Placental pericyte (primary cell): ENCODE data around the gene CLEC1A. TPM values are rescaled to one million over a fixed set of nuclear protein-coding genes. Genes with fewer than 3 reads are reported as not detected.

Experiments used
- total RNA-seq: library from RNA; depleted of rRNA; stranded (reverse); fragments of >200 nt; gene quantifications from 2 replicates; pipeline ENCODE4 v1.2.3, GENCODE V29; 2012

CLEC1A gene, protein sequence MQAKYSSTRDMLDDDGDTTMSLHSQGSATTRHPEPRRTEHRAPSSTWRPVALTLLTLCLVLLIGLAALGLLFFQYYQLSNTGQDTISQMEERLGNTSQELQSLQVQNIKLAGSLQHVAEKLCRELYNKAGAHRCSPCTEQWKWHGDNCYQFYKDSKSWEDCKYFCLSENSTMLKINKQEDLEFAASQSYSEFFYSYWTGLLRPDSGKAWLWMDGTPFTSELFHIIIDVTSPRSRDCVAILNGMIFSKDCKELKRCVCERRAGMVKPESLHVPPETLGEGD
- total RNA-seq = not detected in 2 replicates

GRCh38 chr12:10098791-10099190 is at the start of gene CLEC1A:
CLEC1A (minus strand) TSS chr12:10098985; CDS start chr12:10098922, 63 bp downstream.

DNA sequence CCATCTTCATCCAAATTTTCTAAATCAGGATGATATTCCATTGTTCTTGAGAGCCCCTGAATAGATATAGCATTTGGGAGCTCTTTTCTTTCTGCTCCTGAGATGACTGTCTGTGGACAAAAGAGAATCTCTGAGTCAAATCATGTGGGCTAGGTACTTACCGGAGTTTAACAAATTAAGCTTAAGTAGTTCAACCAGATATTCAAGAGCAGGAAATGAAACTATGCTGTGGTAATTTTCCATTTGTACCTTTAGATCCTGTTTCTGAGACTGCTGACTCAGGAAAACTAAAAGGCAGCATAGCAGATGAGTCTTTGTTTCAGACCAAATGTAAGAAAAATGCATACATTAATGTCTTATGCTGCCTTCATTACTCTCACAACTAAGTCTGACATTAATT is 31.3 kb upstream of the CLEC1A start, which contains the start of gene CLEC7A:
TSS of gene CLEC7A (minus strand) at position 158 of the 400 bp plus-strand sequence. CDS start at position 41, 117 bp downstream.

DNA sequence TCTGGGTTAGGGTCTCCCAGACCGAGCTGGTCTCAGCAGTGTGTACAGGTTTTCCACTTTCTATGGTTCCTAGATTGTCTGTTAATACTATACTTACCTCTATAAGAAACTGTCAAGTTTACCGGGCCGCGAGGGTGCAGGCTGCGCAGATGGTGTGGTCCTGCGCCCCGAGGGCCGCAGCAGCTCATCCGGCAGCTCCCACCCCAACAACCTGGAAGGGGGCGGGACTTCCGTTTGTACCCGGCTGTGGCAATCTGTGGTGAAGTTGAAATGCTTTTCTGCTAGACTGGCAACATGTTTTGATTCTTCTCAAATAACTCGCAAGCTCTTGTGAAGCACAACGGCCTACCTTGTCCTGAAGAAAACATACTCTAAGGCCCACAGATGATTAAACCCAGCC is 68.3 kb downstream of the CLEC1A start, which contains the start of gene CLEC9A:
TSS of gene CLEC9A (plus strand) at position 237 of the 400 bp plus-strand sequence. CDS start 22,006 bp downstream, outside the sequence.

Other genes starting within 250 kb of the CLEC1A start
- 21.4 and 26.2 TPM in 2 replicates for gene CLEC2B, start 229.6 kb downstream of the CLEC1A start, total RNA-seq
- gene KLRF2, start 217.5 kb downstream of the CLEC1A start, total RNA-seq = not detected in 2 replicates
- not detected in 2 replicates for gene CLEC2A, start 166.6 kb downstream of the CLEC1A start, total RNA-seq
- 0.14 TPM in 1 of 2 replicates, not detected in the other for gene CLEC12A, start 127.6 kb downstream of the CLEC1A start, total RNA-seq
- not detected in 2 replicates for gene CLEC1B, start 99.9 kb downstream of the CLEC1A start, total RNA-seq
- not detected in 2 replicates for gene CLEC12B, start 88.4 kb downstream of the CLEC1A start, total RNA-seq
- gene CLEC9A, start 68.3 kb downstream of the CLEC1A start, total RNA-seq = not detected in 2 replicates
- 0.14 TPM in 1 of 2 replicates, not detected in the other for gene CLEC7A, start 31.2 kb upstream of the CLEC1A start, total RNA-seq
- 8.7 and 188 TPM in 2 replicates for gene OLR1, start 73.1 kb upstream of the CLEC1A start, total RNA-seq
- 15.6 and 71.6 TPM in 2 replicates for gene TMEM52B, start 80.0 kb upstream of the CLEC1A start, total RNA-seq
- 35.5 and 229 TPM in 2 replicates for gene GABARAPL1, start 113.9 kb upstream of the CLEC1A start, total RNA-seq
- gene KLRD1, start 208.9 kb upstream of the CLEC1A start, total RNA-seq = 0.22 and 1.3 TPM in 2 replicates